SK-N-SH treated with all-trans-retinoic acid at 6 μM for 48 hours (cell line): ENCODE data around the gene TMOD3.

Experiments
- ATAC-seq: fragments of 200-7000 bp; cut with Tn5 transposase; 3 replicates; pipeline ENCODE4 v1.9.1; 2020; ENCODE audit warnings: mild to moderate bottlenecking, moderate library complexity
- ARNTL ChIP-seq: fragments of 450-650 bp; formaldehyde crosslinking; IDR thresholded peaks from 2 replicates; pipeline ENCODE4 v1.5.0; 2020; ENCODE audit warnings: low read depth, mild to moderate bottlenecking, moderate library complexity, borderline replicate concordance
- BACH2 ChIP-seq: fragments of 250-450 bp; sonication (Bioruptor Pico); IDR thresholded peaks from 2 replicates; pipeline ENCODE4 v1.9.0; 2021; ENCODE audit warnings: mild to moderate bottlenecking, borderline replicate concordance
- CSDC2 ChIP-seq: fragments of 250-450 bp; sonication (Bioruptor Pico); IDR thresholded peaks from 2 replicates; pipeline ENCODE4 v1.5.0; 2020; ENCODE audit warnings: mild to moderate bottlenecking, moderate library complexity
- ESRRG ChIP-seq: fragments of 250-450 bp; sonication (Bioruptor Pico); IDR thresholded peaks from 2 replicates; pipeline ENCODE4 v1.6.1; 2021; ENCODE audit warnings: mild to moderate bottlenecking
- GLIS3 ChIP-seq: fragments of 250-450 bp; sonication (Bioruptor Pico); IDR thresholded peaks from 2 replicates; pipeline ENCODE4 v1.5.0; 2020; ENCODE audit warnings: mild to moderate bottlenecking, moderate library complexity
- ISL1 ChIP-seq: fragments of 250-450 bp; sonication (Bioruptor Pico); IDR thresholded peaks from 2 replicates; pipeline ENCODE4 v2.1.2; 2022; ENCODE audit warnings: mild to moderate bottlenecking, moderate library complexity
- OSR1 ChIP-seq: fragments of 250-450 bp; sonication (Bioruptor Pico); IDR thresholded peaks from 2 replicates; pipeline ENCODE4 v1.8.0; 2022; ENCODE audit warnings: moderate library complexity, mild to moderate bottlenecking, inconsistent platforms
- RARB ChIP-seq: fragments of 250-450 bp; sonication (Bioruptor Pico); IDR thresholded peaks from 2 replicates; pipeline ENCODE4 v1.8.0; 2021; ENCODE audit warnings: mild to moderate bottlenecking, moderate library complexity
- TCF4 ChIP-seq: fragments of 250-450 bp; sonication (Bioruptor Pico); IDR thresholded peaks from 2 replicates; pipeline ENCODE4 v1.8.0; 2021; ENCODE audit warnings: mild to moderate bottlenecking, moderate library complexity, borderline replicate concordance
- TOX ChIP-seq: fragments of 250-450 bp; sonication (Bioruptor Pico); IDR thresholded peaks from 2 replicates; pipeline ENCODE4 v1.8.0; 2021; ENCODE audit warnings: mild to moderate bottlenecking, moderate library complexity, borderline replicate concordance
- ZFP3 ChIP-seq: fragments of 250-450 bp; sonication (Bioruptor Pico); IDR thresholded peaks from 2 replicates; pipeline ENCODE4 v1.5.0; 2020; ENCODE audit warnings: mild to moderate bottlenecking, moderate library complexity
- ZFP30 ChIP-seq: fragments of 450-650 bp; formaldehyde crosslinking; IDR thresholded peaks from 2 replicates; pipeline ENCODE4 v1.5.0; 2022; ENCODE audit warnings: mild to moderate bottlenecking, moderate library complexity
- ZNF565 ChIP-seq: fragments of 450-650 bp; formaldehyde crosslinking; conservative IDR thresholded peaks from 2 replicates; pipeline ENCODE4 v1.5.0; 2020; ENCODE audit warnings: low read depth, mild to moderate bottlenecking, moderate library complexity
- ZNF70 ChIP-seq: fragments of 450-650 bp; formaldehyde crosslinking; IDR thresholded peaks from 2 replicates; pipeline ENCODE4 v1.5.0; 2020; ENCODE audit warnings: mild to moderate bottlenecking, moderate library complexity
- TF ChIP-seq, protein P1 (sequence below): fragments of 250-450 bp; sonication (Bioruptor Pico); IDR thresholded peaks from 2 replicates; pipeline ENCODE4 v1.8.0; 2020; ENCODE audit warnings: mild to moderate bottlenecking, moderate library complexity, borderline replicate concordance
- TF ChIP-seq, protein P2 (sequence below): fragments of 250-450 bp; sonication (Bioruptor Pico); IDR thresholded peaks from 2 replicates; pipeline ENCODE4 v1.5.1; 2021; ENCODE audit warnings: mild to moderate bottlenecking, moderate library complexity
- TF ChIP-seq, protein P3 (sequence below): fragments of 250-450 bp; sonication (Bioruptor Pico); IDR thresholded peaks from 2 replicates; pipeline ENCODE4 v1.8.0; 2021; ENCODE audit warnings: low read depth, mild to moderate bottlenecking, moderate library complexity, borderline replicate concordance
- TF ChIP-seq, protein P4 (sequence below): fragments of 250-450 bp; sonication (Bioruptor Pico); IDR thresholded peaks from 2 replicates; pipeline ENCODE4 v1.5.0; 2020; ENCODE audit warnings: mild to moderate bottlenecking, moderate library complexity
- TF ChIP-seq, protein P5 (sequence below): fragments of 250-450 bp; sonication (Bioruptor Pico); IDR thresholded peaks from 2 replicates; pipeline ENCODE4 v1.5.1; 2020; ENCODE audit warnings: low read depth, mild to moderate bottlenecking, moderate library complexity

The TMOD3 gene

DNA sequence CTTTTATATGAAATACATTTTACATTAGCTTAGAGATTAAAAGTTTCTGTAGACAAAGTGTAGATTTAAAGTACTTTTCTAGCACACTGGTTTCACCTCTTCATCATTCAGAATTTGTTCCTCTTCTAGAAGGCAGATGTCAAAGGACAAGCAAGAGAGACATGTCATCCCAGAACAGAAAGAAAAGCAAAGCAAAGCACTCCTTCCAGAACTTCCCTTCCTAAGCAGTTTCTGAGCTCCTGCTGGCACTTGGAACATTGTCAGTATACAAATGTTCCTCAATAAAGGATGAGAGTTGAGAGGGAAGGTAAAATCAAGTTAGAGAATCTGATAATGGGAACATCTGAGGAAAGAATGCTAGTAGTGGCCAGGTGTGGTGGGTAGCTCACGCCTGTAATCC, 26.2 kb downstream of the TMOD3 start (continued):
- TF ChIP-seq, protein P1, sequence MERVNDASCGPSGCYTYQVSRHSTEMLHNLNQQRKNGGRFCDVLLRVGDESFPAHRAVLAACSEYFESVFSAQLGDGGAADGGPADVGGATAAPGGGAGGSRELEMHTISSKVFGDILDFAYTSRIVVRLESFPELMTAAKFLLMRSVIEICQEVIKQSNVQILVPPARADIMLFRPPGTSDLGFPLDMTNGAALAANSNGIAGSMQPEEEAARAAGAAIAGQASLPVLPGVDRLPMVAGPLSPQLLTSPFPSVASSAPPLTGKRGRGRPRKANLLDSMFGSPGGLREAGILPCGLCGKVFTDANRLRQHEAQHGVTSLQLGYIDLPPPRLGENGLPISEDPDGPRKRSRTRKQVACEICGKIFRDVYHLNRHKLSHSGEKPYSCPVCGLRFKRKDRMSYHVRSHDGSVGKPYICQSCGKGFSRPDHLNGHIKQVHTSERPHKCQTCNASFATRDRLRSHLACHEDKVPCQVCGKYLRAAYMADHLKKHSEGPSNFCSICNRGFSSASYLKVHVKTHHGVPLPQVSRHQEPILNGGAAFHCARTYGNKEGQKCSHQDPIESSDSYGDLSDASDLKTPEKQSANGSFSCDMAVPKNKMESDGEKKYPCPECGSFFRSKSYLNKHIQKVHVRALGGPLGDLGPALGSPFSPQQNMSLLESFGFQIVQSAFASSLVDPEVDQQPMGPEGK (CRISPR knock-in tag): no peak
- TF ChIP-seq TCF4 (CRISPR knock-in tag) (no peak), GLIS3 (no peak), ZFP3 (CRISPR knock-in tag) (no peak), ZNF565 (no peak), RARB (no peak), OSR1 (CRISPR knock-in tag) (no peak), ARNTL (CRISPR knock-in tag) (no peak), CSDC2 (CRISPR knock-in tag) (no peak)
- TF ChIP-seq, protein P2, sequence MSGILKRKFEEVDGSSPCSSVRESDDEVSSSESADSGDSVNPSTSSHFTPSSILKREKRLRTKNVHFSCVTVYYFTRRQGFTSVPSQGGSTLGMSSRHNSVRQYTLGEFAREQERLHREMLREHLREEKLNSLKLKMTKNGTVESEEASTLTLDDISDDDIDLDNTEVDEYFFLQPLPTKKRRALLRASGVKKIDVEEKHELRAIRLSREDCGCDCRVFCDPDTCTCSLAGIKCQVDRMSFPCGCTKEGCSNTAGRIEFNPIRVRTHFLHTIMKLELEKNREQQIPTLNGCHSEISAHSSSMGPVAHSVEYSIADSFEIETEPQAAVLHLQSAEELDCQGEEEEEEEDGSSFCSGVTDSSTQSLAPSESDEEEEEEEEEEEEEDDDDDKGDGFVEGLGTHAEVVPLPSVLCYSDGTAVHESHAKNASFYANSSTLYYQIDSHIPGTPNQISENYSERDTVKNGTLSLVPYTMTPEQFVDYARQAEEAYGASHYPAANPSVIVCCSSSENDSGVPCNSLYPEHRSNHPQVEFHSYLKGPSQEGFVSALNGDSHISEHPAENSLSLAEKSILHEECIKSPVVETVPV (CRISPR knock-in tag): no peak
- TF ChIP-seq, protein P3, sequence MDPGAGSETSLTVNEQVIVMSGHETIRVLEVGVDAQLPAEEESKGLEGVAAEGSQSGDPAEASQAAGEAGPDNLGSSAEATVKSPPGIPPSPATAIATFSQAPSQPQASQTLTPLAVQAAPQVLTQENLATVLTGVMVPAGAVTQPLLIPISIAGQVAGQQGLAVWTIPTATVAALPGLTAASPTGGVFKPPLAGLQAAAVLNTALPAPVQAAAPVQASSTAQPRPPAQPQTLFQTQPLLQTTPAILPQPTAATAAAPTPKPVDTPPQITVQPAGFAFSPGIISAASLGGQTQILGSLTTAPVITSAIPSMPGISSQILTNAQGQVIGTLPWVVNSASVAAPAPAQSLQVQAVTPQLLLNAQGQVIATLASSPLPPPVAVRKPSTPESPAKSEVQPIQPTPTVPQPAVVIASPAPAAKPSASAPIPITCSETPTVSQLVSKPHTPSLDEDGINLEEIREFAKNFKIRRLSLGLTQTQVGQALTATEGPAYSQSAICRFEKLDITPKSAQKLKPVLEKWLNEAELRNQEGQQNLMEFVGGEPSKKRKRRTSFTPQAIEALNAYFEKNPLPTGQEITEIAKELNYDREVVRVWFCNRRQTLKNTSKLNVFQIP (CRISPR knock-in tag): no peak

DNA sequence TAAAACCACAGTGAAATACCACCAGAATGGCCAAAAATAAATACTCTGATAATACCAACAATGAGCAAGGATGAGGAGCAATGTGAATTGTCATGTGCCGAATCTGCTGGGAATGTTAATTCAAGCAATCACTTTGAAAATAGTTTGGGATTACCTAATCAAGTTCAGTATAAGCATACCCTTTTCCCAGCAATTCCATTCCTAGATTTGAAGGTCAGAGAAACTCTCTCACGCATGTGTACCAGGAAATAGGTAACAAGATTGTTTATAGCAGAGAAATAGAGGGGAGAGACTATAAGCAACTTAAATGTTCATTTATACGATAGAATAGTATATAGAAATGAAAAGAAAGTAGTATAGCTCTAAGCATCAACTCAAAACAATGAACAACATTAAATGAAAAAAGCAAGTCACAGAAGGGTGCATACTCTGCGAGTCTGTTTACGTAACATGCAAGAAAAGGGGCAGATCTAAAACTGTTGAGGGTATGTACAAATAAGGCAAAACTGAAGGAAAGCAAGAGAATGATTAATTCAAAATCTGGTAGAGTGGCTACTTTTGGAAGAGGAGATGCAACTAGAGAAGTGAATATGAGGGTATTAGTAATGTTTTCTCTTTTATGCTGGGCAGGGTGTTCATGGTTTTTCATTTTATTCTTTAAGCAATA, 27.4 kb downstream of the TMOD3 start:
- ATAC-seq: no peak

More for the DNA sequence above, 27.4 kb downstream of the TMOD3 start:
- TF ChIP-seq CSDC2 (CRISPR knock-in tag) (no peak), ESRRG (CRISPR knock-in tag) (no peak), ISL1 (no peak), ZNF70 (no peak), ZFP30 (CRISPR knock-in tag) (no peak), TOX (CRISPR knock-in tag) (no peak), BACH2 (CRISPR knock-in tag) (no peak), GLIS3 (no peak), ARNTL (CRISPR knock-in tag) (no peak), TCF4 (CRISPR knock-in tag) (no peak)
- TF ChIP-seq, protein P2 (CRISPR knock-in tag): no peak
- TF ChIP-seq, protein P4, sequence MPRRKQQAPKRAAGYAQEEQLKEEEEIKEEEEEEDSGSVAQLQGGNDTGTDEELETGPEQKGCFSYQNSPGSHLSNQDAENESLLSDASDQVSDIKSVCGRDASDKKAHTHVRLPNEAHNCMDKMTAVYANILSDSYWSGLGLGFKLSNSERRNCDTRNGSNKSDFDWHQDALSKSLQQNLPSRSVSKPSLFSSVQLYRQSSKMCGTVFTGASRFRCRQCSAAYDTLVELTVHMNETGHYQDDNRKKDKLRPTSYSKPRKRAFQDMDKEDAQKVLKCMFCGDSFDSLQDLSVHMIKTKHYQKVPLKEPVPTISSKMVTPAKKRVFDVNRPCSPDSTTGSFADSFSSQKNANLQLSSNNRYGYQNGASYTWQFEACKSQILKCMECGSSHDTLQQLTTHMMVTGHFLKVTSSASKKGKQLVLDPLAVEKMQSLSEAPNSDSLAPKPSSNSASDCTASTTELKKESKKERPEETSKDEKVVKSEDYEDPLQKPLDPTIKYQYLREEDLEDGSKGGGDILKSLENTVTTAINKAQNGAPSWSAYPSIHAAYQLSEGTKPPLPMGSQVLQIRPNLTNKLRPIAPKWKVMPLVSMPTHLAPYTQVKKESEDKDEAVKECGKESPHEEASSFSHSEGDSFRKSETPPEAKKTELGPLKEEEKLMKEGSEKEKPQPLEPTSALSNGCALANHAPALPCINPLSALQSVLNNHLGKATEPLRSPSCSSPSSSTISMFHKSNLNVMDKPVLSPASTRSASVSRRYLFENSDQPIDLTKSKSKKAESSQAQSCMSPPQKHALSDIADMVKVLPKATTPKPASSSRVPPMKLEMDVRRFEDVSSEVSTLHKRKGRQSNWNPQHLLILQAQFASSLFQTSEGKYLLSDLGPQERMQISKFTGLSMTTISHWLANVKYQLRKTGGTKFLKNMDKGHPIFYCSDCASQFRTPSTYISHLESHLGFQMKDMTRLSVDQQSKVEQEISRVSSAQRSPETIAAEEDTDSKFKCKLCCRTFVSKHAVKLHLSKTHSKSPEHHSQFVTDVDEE (CRISPR knock-in tag): no peak
- TF ChIP-seq, protein P1 (CRISPR knock-in tag): no peak
- TF ChIP-seq, protein P5, sequence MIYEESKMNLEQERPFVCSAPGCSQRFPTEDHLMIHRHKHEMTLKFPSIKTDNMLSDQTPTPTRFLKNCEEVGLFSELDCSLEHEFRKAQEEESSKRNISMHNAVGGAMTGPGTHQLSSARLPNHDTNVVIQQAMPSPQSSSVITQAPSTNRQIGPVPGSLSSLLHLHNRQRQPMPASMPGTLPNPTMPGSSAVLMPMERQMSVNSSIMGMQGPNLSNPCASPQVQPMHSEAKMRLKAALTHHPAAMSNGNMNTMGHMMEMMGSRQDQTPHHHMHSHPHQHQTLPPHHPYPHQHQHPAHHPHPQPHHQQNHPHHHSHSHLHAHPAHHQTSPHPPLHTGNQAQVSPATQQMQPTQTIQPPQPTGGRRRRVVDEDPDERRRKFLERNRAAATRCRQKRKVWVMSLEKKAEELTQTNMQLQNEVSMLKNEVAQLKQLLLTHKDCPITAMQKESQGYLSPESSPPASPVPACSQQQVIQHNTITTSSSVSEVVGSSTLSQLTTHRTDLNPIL (CRISPR knock-in tag): no peak
- TF ChIP-seq, all 23 proteins: peak for 0
